H1 (cell line): Measurements from ENCODE around the gene RAP1GAP. TPM values are rescaled to one million over a fixed set of nuclear protein-coding genes. Genes with fewer than 3 reads are reported as not detected.

Source experiments
- CTCF ChIA-PET: fragments of 300-600 bp; sonication (Branson Sonifier 250); formaldehyde crosslinking; loops from one replicate; lab custom pipeline; 2021; ENCODE audit not compliant: partially characterized antibody; lab: Charles Lee
- POLR2A ChIA-PET: fragments of 300-600 bp; sonication (Branson Sonifier 250); formaldehyde crosslinking; loops from one replicate; lab custom pipeline; 2021; ENCODE audit warnings: inconsistent platforms; ENCODE audit not compliant: partially characterized antibody; lab: Charles Lee
- DNase-seq, 2 experiments: peaks; one replicate each; pipeline versions ENCODE4 v3.0.0 to v3.0.0-alpha.2; 2010 to 2022; ENCODE audit warnings: low spot score in 2 of 2, low read depth in 1 of 2, mixed read lengths in 1 of 2
- FAIRE-seq: peaks from 2 replicates; lab custom pipeline; 2011; peaks lifted over from hg19 to GRCh38; lab: Jason Lieb, UNC
- H2AFZ ChIP-seq: 2 replicates; pipeline ENCODE4 v1.8.1; 2012; ENCODE audit warnings: low read length, inconsistent platforms
- H2AK5ac ChIP-seq: 2 replicates; pipeline ENCODE4 v1.6.1; 2013; ENCODE audit warnings: low read depth, low read length
- H2BK120ac ChIP-seq: replicated peaks from 2 replicates; pipeline ENCODE3; 2013; ENCODE audit warnings: low read depth, low read length, inconsistent platforms
- H2BK12ac ChIP-seq: 2 replicates; pipeline ENCODE4 v1.6.1; 2013; ENCODE audit warnings: low read depth, low read length
- H2BK15ac ChIP-seq: 2 replicates; pipeline ENCODE4 v1.6.1; 2013; ENCODE audit warnings: low read length
- H2BK20ac ChIP-seq: 2 replicates; pipeline ENCODE4 v1.6.1; 2013; ENCODE audit warnings: low read length
- H2BK5ac ChIP-seq: 2 replicates; pipeline ENCODE4 v1.6.1; 2013; ENCODE audit warnings: low read depth, low read length
- H3K14ac ChIP-seq: 2 replicates; pipeline ENCODE4 v1.6.1; 2013; ENCODE audit warnings: inconsistent platforms; ENCODE audit not compliant: insufficient read length
- H3K18ac ChIP-seq: 2 replicates; pipeline ENCODE4 v1.6.1; 2013; ENCODE audit warnings: low read length; ENCODE audit errors: extremely low read depth
- H3K23ac ChIP-seq: 2 replicates; pipeline ENCODE4 v1.6.1; 2013; ENCODE audit warnings: inconsistent platforms; ENCODE audit not compliant: insufficient read length
- H3K23me2 ChIP-seq: 2 replicates; pipeline ENCODE4 v1.6.1; 2013; ENCODE audit warnings: low read depth, low read length
- H3K27ac ChIP-seq: 2 replicates; pipeline ENCODE4 v1.6.1; 2011; ENCODE audit warnings: low read depth, low read length, inconsistent platforms
- H3K27me3 ChIP-seq, 4 experiments: replicated peaks in 1 of 4; 1 replicate in 1 of 4; 2 replicates in 3 of 4; pipeline versions ENCODE4 v1.6.1 to v1.8.1; 2011 to 2013; ENCODE audit warnings: low read length in 3 of 4, mild to moderate bottlenecking in 3 of 4, inconsistent platforms in 2 of 4, mixed read lengths in 2 of 4, moderate library complexity in 1 of 4; ENCODE audit not compliant: control insufficient read depth in 3 of 4, insufficient read depth in 3 of 4; ENCODE audit errors: extremely low read depth in 1 of 4
- H3K36me3 ChIP-seq, 4 experiments: 2 replicates each; pipeline versions ENCODE4 v1.6.1 to v1.8.1; 2011 to 2013; ENCODE audit warnings: mild to moderate bottlenecking in 4 of 4, low read length in 3 of 4, moderate library complexity in 2 of 4, control low read depth in 1 of 4, inconsistent platforms in 1 of 4; ENCODE audit not compliant: insufficient read depth in 4 of 4, control insufficient read depth in 2 of 4
- H3K4ac ChIP-seq: replicated peaks from 2 replicates; pipeline ENCODE3; 2013; ENCODE audit warnings: low read length, low read depth, mixed read lengths, inconsistent platforms; ENCODE audit not compliant: insufficient read length
- H3K4me1 ChIP-seq, 4 experiments: replicated peaks in 1 of 4; 1 replicate in 1 of 4; 2 replicates in 3 of 4; pipeline versions ENCODE4 v1.6.1 to v1.8.1; 2011 to 2013; ENCODE audit warnings: low read length in 3 of 4, inconsistent platforms in 2 of 4, mixed read lengths in 1 of 4; ENCODE audit not compliant: insufficient read depth in 4 of 4, control insufficient read depth in 3 of 4
- H3K4me2 ChIP-seq, 2 experiments: 2 replicates each; pipeline versions ENCODE4 v1.6.1 to v1.8.1; 2011 to 2013; ENCODE audit warnings: low read depth in 2 of 2, low read length in 2 of 2, control low read depth in 1 of 2, inconsistent platforms in 1 of 2, mild to moderate bottlenecking in 1 of 2; ENCODE audit not compliant: insufficient read depth in 1 of 2
- H3K4me3 ChIP-seq, 4 experiments: fragments of 200-600, 300-600 bp in 1 of 4; sonication (generic), shearing (Covaris generic), sonication (Bioruptor Twin) in 1 of 4; 2 replicates each; pipeline versions ENCODE4 v1.5.1 to v1.8.1; 2011 to 2016; ENCODE audit warnings: low read length in 4 of 4, low read depth in 3 of 4, control low read depth in 2 of 4, inconsistent platforms in 2 of 4, mild to moderate bottlenecking in 2 of 4, mixed read lengths in 1 of 4, moderate library complexity in 1 of 4; ENCODE audit not compliant: insufficient read depth in 2 of 4; ENCODE audit errors: extremely low read depth in 1 of 4
- H3K56ac ChIP-seq: replicated peaks from 2 replicates; pipeline ENCODE3; 2013; ENCODE audit warnings: low read depth, mild to moderate bottlenecking, mixed read lengths, low read length, inconsistent platforms; ENCODE audit not compliant: insufficient read length
- H3K79me1 ChIP-seq: 2 replicates; pipeline ENCODE4 v1.6.1; 2013; ENCODE audit warnings: low read depth, low read length, control low read depth
- H3K79me2 ChIP-seq, 2 experiments: 2 replicates each; pipeline versions ENCODE4 v1.6.1 to v1.8.1; 2012 to 2013; ENCODE audit warnings: low read length in 2 of 2, mild to moderate bottlenecking in 2 of 2, inconsistent platforms in 1 of 2; ENCODE audit not compliant: insufficient read depth in 2 of 2, control insufficient read depth in 1 of 2
- H3K9ac ChIP-seq, 4 experiments: replicated peaks in 1 of 4; 1 replicate in 1 of 4; 2 replicates in 3 of 4; pipeline versions ENCODE4 v1.6.1 to v1.8.1; 2011 to 2013; ENCODE audit warnings: low read depth in 3 of 4, low read length in 3 of 4, control low read depth in 2 of 4, mild to moderate bottlenecking in 2 of 4, moderate library complexity in 2 of 4, inconsistent platforms in 1 of 4; ENCODE audit errors: extremely low read depth in 1 of 4
- H3K9me3 ChIP-seq, 2 experiments: 2 replicates each; pipeline versions ENCODE4 v1.6.1 to v1.8.1; 2012 to 2013; ENCODE audit warnings: mild to moderate bottlenecking in 2 of 2, moderate library complexity in 2 of 2, control low read depth in 1 of 2, inconsistent platforms in 1 of 2, low read depth in 1 of 2, low read length in 1 of 2, mixed read lengths in 1 of 2; ENCODE audit not compliant: insufficient read depth in 2 of 2
- H4K20me1 ChIP-seq, 2 experiments: replicated peaks in 1 of 2; 2 replicates each; pipeline versions ENCODE3 to v1.8.1; 2011 to 2013; ENCODE audit warnings: inconsistent platforms in 2 of 2, low read length in 2 of 2, mild to moderate bottlenecking in 1 of 2; ENCODE audit not compliant: insufficient read depth in 2 of 2, control insufficient read depth in 1 of 2
- H4K5ac ChIP-seq: 2 replicates; pipeline ENCODE4 v1.6.1; 2013; ENCODE audit warnings: low read length, low read depth, mixed read lengths, inconsistent platforms; ENCODE audit not compliant: insufficient read length
- H4K8ac ChIP-seq: 2 replicates; pipeline ENCODE4 v1.8.0; 2013; ENCODE audit warnings: mild to moderate bottlenecking, moderate library complexity, low read length, inconsistent platforms; ENCODE audit not compliant: insufficient read depth; ENCODE audit errors: extremely low read depth
- H4K91ac ChIP-seq: replicated peaks from 2 replicates; pipeline ENCODE3; 2013; ENCODE audit warnings: low read length, mixed read lengths, inconsistent platforms; ENCODE audit not compliant: insufficient read length
- SAP30 ChIP-seq: fragments of 300-600 bp; sonication (generic); IDR thresholded peaks from 2 replicates; pipeline ENCODE4 v1.7.1; 2012; ENCODE audit warnings: low read length, moderate library complexity, mild to moderate bottlenecking, inconsistent platforms; ENCODE audit not compliant: insufficient read depth, insufficient replicate concordance
- WGBS, 2 experiments: shearing (Covaris generic) in 1 of 2; methylation state at CpG; one replicate each; pipeline versions ENCODE4 v1.1.6 to v1.1.7; 2013 to 2015; ENCODE audit warnings: low lambda C conversion rate in 2 of 2, mixed read lengths in 2 of 2, inconsistent platforms in 1 of 2, low coverage in 1 of 2, missing lambda C conversion rate in 1 of 2; ENCODE audit not compliant: insufficient replicate concordance in 2 of 2, insufficient coverage in 1 of 2, insufficient read length in 1 of 2; ENCODE audit errors: extremely low coverage in 1 of 2, missing lambda C conversion rate in 1 of 2; 5-methylcytosine and 5-hydroxymethylcytosine counted together
- polyA plus RNA-seq, 7 experiments: library from polyadenylated mRNA; depleted of rRNA in 3 of 7; stranded (reverse) in 5 of 7; unstranded in 2 of 7; fragments of >200 nt in 5 of 7; fragments of 200-250 nt in 2 of 7; gene quantifications; 1 replicate in 5 of 7; 2 replicates in 1 of 7; 4 replicates in 1 of 7; pipeline versions ENCODE4 v1.2.1 to v1.2.3, GENCODE V29; 2011 to 2013; ENCODE audit warnings: missing spikeins in 2 of 7, mixed read lengths in 2 of 7
- total RNA-seq: library from RNA; stranded (reverse); fragmentation: NEBNext Ultra II Directional; extraction: Animal tissue kit (Norgen Biotek cat#: 25700); gene quantifications from 2 replicates; pipeline ENCODE4 v1.2.1, GENCODE V29; 2021

RAP1GAP gene
- total and polyA plus RNA-seq, 2 of the 8 experiments (the other 6 are each of a cell fraction or from before 2014, with no cell fraction given), result 8.4 TPM

DNA sequence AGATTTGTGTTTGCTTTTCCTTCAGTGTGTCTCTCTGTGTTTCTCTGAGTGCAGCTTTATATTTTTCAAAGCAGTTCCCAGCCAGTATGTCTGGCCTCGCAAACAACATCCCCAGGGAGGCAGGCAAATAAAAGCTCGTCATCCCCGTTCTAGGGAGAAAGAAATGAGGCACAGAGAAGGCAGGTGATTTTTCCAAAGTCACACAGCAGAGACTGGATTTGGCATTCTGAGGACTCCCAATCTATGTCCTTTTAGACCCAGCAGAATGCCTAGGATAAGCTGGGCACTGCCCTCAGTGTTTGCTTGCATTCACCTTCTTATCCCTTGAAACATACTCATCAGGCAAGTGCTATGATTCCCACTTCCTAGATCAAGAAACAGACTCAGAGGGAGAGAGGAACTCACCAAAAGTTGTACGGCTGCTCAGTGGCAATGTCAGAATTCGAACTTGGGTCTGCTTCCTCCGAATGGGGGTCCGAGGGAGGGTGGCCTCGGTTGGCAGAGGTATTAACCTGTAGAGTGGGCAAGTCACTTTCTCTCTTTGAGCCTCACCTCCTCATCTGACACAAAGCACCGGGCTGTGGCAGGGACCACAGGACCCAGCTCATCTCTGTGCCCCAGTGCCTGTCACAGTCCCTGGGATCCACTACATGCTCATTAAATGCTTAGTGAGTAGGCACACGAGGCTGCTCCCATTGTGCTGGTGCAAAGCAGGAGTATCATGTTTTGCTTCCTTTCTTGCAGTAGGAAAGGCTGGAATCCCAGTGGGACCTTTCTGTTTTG lies 4.2 kb downstream of the RAP1GAP start:
- no peaks in the 10 kb centered on the region for H3K36me3 ChIP-seq
- H3K9me3 ChIP-seq, result no peaks in the 10 kb centered on the region
- no peak overlapping the region for H4K91ac ChIP-seq
- H2BK120ac ChIP-seq, result no peak overlapping the region
- H3K27ac ChIP-seq, result no peak overlapping the region
- H2AK5ac ChIP-seq, result no peak overlapping the region
- H2BK15ac ChIP-seq, result no peak overlapping the region
- H3K23me2 ChIP-seq, result peaks cover 13% of the 10 kb centered on the region
- DNase-seq (no peak), FAIRE-seq (no peak)
- H3K4me2 ChIP-seq, result no peak overlapping the region
- no peak overlapping the region; a peak in 1 of 7 replicates for H3K9ac ChIP-seq
- H3K79me2 ChIP-seq, result no peaks in the 10 kb centered on the region
- H2AFZ ChIP-seq, result no peak overlapping the region
- H2BK12ac ChIP-seq, result no peak overlapping the region
- 0 out of 2 replicates have a peak overlapping the region, but pooled peaks have one; percentile 61 for H2BK20ac ChIP-seq
- ChIA-PET POLR2A (interaction anchor here (1.1 kb wide), 1 partner anchor 17 kb away, joined by 3 read pairs; no protein-coding TSS in a partner anchor), CTCF (interaction anchor here (0.6 to 3.0 kb wide), 3 partner anchors 9 to 420 kb away, joined by 3 to 9 read pairs (median 4); no protein-coding TSS in a partner anchor)
- H3K4ac ChIP-seq, result no peak overlapping the region
- H3K4me1 ChIP-seq, result peaks cover 0 to 17% (median 5%) of the 10 kb centered on the region in 4 experiments; a peak in 5 of 7 replicates
- no peak overlapping the region for H3K23ac ChIP-seq
- no peak overlapping the region for H3K4me3 ChIP-seq
- H3K14ac ChIP-seq, result no peak overlapping the region
- H4K20me1 ChIP-seq, result no peaks in the 10 kb centered on the region
- no peak overlapping the region for H4K8ac ChIP-seq
- WGBS, 2 experiments, result 91% methylated on average over 10 of the region's 10 CpGs; no CpG with 5 or more reads in 1 of the 2 experiments
- no peak overlapping the region for H3K56ac ChIP-seq
- peaks cover 0 to 27% (median 19%) of the 10 kb centered on the region in 4 experiments; a peak in 5 of 7 replicates for H3K27me3 ChIP-seq
- H3K79me1 ChIP-seq, result no peaks in the 10 kb centered on the region
- H2BK5ac ChIP-seq, result no peak overlapping the region
- no peak overlapping the region for H3K18ac ChIP-seq
- no peak overlapping the region for H4K5ac ChIP-seq
- TF ChIP-seq SAP30, result no peak
